Thymus (tissue), 14 donors: ENCODE measurements around the gene BAK1. TPM values are rescaled to one million over a fixed set of nuclear protein-coding genes. Genes with fewer than 3 reads are reported as not detected.

Source experiments
- DNase-seq, 9 donors: peaks; one replicate each; pipeline ENCODE4 v3.0.0-alpha.2; 2013; ENCODE audit warnings: low spot score in 9 of 9, low read depth in 6 of 9, missing footprints in 1 of 9
- H3K27ac ChIP-seq, 2 donors: one replicate each; pipeline ENCODE4 v1.5.1; 2013; ENCODE audit warnings: control low read depth in 1 of 2, low read depth in 1 of 2, low read length in 1 of 2, mild to moderate bottlenecking in 1 of 2, moderate library complexity in 1 of 2
- H3K27me3 ChIP-seq, 2 donors: one replicate each; pipeline ENCODE4 v1.5.1; 2013; ENCODE audit warnings: low read length in 1 of 2; ENCODE audit not compliant: control insufficient read depth in 2 of 2, insufficient read depth in 1 of 2
- H3K36me3 ChIP-seq, 2 donors: one replicate each; pipeline ENCODE4 v1.5.1; 2013; ENCODE audit warnings: low read length in 1 of 2, mild to moderate bottlenecking in 1 of 2, moderate library complexity in 1 of 2; ENCODE audit not compliant: control insufficient read depth in 2 of 2, insufficient read depth in 2 of 2
- H3K4me1 ChIP-seq, 2 donors: one replicate each; pipeline ENCODE4 v1.5.1; 2013; ENCODE audit warnings: low read length in 2 of 2; ENCODE audit not compliant: control insufficient read depth in 2 of 2, insufficient read depth in 2 of 2
- H3K4me3 ChIP-seq, 2 donors: one replicate each; pipeline ENCODE4 v1.5.1; 2013; ENCODE audit warnings: low read length in 2 of 2, control low read depth in 1 of 2, mild to moderate bottlenecking in 1 of 2
- H3K9me3 ChIP-seq, 2 donors: one replicate each; pipeline ENCODE4 v1.5.1; 2013; ENCODE audit warnings: low read length in 1 of 2, mild to moderate bottlenecking in 1 of 2; ENCODE audit not compliant: control insufficient read depth in 2 of 2, insufficient read depth in 1 of 2
- WGBS: extraction: QIAGEN DNeasy Blood & Tissue Kit; methylation state at CpG from one replicate; pipeline ENCODE4 v1.1.7; 2013; 5-methylcytosine and 5-hydroxymethylcytosine counted together
- long read RNA-seq, 10 donors: transcript quantifications; one replicate each; lab custom pipeline, GENCODE V29; 2026
- polyA plus RNA-seq: library from polyadenylated mRNA; stranded (reverse); fragments of 200-250 nt; gene quantifications from one replicate; pipeline ENCODE4 v1.2.3, GENCODE V29; 2013
- total RNA-seq: library from RNA; stranded (reverse); fragments of 120-200 nt; gene quantifications from one replicate; pipeline ENCODE4 v1.2.4, GENCODE V29; 2013
- donor health status: healthy.

BAK1 gene
- total RNA-seq: 12.8 TPM
- polyA plus RNA-seq: 25.6 TPM
- long read RNA-seq, donor 1, partial matches to known transcripts: 0 of 1 reads
- long read RNA-seq, donor 1, other reads (novel, unspliced or antisense): 0 of 1 reads
- long read RNA-seq, donor 2: 0 reads
- long read RNA-seq, donor 3, transcript BAK1-202 (6 exons, 2,136 nt): major isoform, 7 of 7 reads
- long read RNA-seq, donor 3, partial matches to known transcripts: 0 of 7 reads
- long read RNA-seq, donor 3, other reads (novel, unspliced or antisense): 0 of 7 reads
- long read RNA-seq, donor 4, transcript BAK1-202 (6 exons, 2,136 nt): major isoform, 7 of 7 reads
- long read RNA-seq, donor 4, partial matches to known transcripts: 0 of 7 reads
- long read RNA-seq, donor 4, other reads (novel, unspliced or antisense): 0 of 7 reads
- long read RNA-seq, donor 5, transcript BAK1-202 (6 exons, 2,136 nt): major isoform, 21 of 21 reads
- long read RNA-seq, donor 5, partial matches to known transcripts: 0 of 21 reads
- long read RNA-seq, donor 5, other reads (novel, unspliced or antisense): 0 of 21 reads
- long read RNA-seq, donor 6, transcript BAK1-202 (6 exons, 2,136 nt): major isoform, 8 of 8 reads
- long read RNA-seq, donor 6, partial matches to known transcripts: 0 of 8 reads
- long read RNA-seq, donor 6, other reads (novel, unspliced or antisense): 0 of 8 reads
- long read RNA-seq, donor 7, transcript BAK1-202 (6 exons, 2,136 nt): major isoform, 12 of 12 reads
- long read RNA-seq, donor 7, partial matches to known transcripts: 0 of 12 reads
- long read RNA-seq, donor 7, other reads (novel, unspliced or antisense): 0 of 12 reads
- long read RNA-seq, donor 8, partial matches to known transcripts: 0 of 3 reads
- long read RNA-seq, donor 8, other reads (novel, unspliced or antisense): 0 of 3 reads
- long read RNA-seq, donor 9, transcript BAK1-202 (6 exons, 2,136 nt): major isoform, 7 of 7 reads
- long read RNA-seq, donor 9, partial matches to known transcripts: 0 of 7 reads
- long read RNA-seq, donor 9, other reads (novel, unspliced or antisense): 0 of 7 reads
- long read RNA-seq, donor 10, transcript BAK1-202 (6 exons, 2,136 nt): major isoform, 6 of 6 reads
- long read RNA-seq, donor 10, partial matches to known transcripts: 0 of 6 reads
- long read RNA-seq, donor 10, other reads (novel, unspliced or antisense): 0 of 6 reads

- H3K27me3 ChIP-seq: no peaks in the 10 kb centered on the region
- H3K4me1 ChIP-seq: peaks cover 13 to 37% of the 10 kb centered on the region in 2 donors
- H3K9me3 ChIP-seq: no peaks in the 10 kb centered on the region
- H3K4me3 ChIP-seq: peak within 1 kb of the TSS; percentile 70 to 88
- peaks cover 22% of the 10 kb centered on the region in 2 donors for H3K36me3 ChIP-seq
- peak within 1 kb of the TSS; percentile 81 for H3K27ac ChIP-seq
- DNase-seq: peak in 8 of 9 donors; percentile 71 to 92 (median 80)
- 9% methylated on average over 24 of the region's 24 CpGs for WGBS
These were observed at the start of gene BAK1 for GRCh38 chr6:33579828-33580714. TSS of gene BAK1 (minus strand) at chr6:33580276. CDS start at chr6:33577604, 2,672 bp downstream.

GRCh38 chr6:33628401-33628964, 48.4 kb upstream of the BAK1 start:
- peaks cover 0 to 12% of the 10 kb centered on the region in 2 donors for H3K27me3 ChIP-seq
- no peaks in the 10 kb centered on the region for H3K9me3 ChIP-seq
- H3K36me3 ChIP-seq: peaks cover 8 to 17% of the 10 kb centered on the region in 2 donors
- H3K27ac ChIP-seq: peak overlapping the region in 1 of 2 donors; percentile 22
- H3K4me1 ChIP-seq: peaks cover 5 to 18% of the 10 kb centered on the region in 2 donors
- DNase-seq: no peak
- H3K4me3 ChIP-seq: no peak overlapping the region
- WGBS: 93% methylated on average over 7 of the region's 7 CpGs

DNA sequence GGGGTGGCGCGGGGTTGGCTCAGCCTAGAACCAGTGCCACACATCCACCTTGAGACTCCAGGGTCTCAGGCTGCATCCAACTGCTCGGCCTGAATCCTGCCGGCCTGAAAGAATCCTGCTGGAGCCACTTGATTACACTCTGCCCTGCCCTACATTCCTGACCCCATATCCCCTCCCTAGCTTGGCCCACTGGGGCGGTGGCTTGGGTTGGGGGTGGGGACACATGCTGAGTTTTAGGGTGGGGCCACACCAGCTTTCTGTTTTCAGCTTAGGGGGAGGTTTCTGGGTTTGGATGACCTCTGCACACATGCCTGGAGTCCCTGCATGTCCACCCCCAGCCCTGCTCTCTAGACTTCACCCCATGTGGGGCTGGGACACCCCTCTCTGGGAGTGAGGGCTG, 47.8 kb upstream of the BAK1 start:
- no peaks in the 10 kb centered on the region for H3K9me3 ChIP-seq
- H3K36me3 ChIP-seq: peaks cover 9 to 17% of the 10 kb centered on the region in 2 donors
- H3K4me1 ChIP-seq: peaks cover 0 to 19% of the 10 kb centered on the region in 2 donors
- no peak overlapping the region for H3K27ac ChIP-seq
- WGBS: 90% methylated on average over 5 of the region's 5 CpGs
- peaks cover 0 to 7% of the 10 kb centered on the region in 2 donors for H3K27me3 ChIP-seq
- no peak overlapping the region for H3K4me3 ChIP-seq
- DNase-seq: no peak

- no peak overlapping the region for H3K4me3 ChIP-seq
- H3K4me1 ChIP-seq: peaks cover 8 to 28% of the 10 kb centered on the region in 2 donors
- peaks cover 9 to 14% of the 10 kb centered on the region in 2 donors for H3K36me3 ChIP-seq
- H3K27me3 ChIP-seq: peaks cover 0 to 18% of the 10 kb centered on the region in 2 donors
- 97% methylated on average over 4 of the region's 4 CpGs for WGBS
- no peak overlapping the region for H3K27ac ChIP-seq
- H3K9me3 ChIP-seq: no peaks in the 10 kb centered on the region
- no peak for DNase-seq
These were observed 44.8 kb upstream of the BAK1 start for GRCh38 chr6:33624856-33625255.

DNA sequence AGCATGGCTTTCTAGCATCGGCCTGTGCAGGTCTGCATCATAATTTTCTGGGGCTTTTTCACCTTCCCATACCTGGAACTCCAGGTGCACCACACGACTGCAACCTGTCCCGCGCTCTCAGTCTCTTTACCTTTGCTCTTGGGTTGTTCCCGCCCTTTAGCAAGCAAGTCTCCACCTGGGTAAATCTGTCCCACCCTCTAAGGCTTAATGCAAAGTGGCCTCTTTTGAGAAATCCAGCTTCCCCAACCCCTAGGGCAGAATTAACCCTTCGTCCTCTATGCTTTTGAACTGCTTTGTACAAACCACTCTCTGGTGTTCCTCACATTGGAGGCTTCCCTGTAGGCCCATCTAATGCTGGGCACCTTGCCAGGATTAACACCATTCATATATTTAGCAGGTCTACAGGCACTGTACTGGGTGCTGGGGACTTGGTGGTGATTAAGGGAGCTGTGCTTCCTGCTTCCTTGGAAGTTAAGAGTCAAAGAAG, 43.9 kb upstream of the BAK1 start:
- WGBS: 90% methylated on average over 6 of the region's 6 CpGs
- peaks cover 0 to 18% of the 10 kb centered on the region in 2 donors for H3K27me3 ChIP-seq
- peaks cover 15 to 37% of the 10 kb centered on the region in 2 donors for H3K4me1 ChIP-seq
- peaks cover 9 to 14% of the 10 kb centered on the region in 2 donors for H3K36me3 ChIP-seq
- no peak overlapping the region for H3K4me3 ChIP-seq
- H3K9me3 ChIP-seq: no peaks in the 10 kb centered on the region
- no peak for DNase-seq
- H3K27ac ChIP-seq: no peak overlapping the region

DNA sequence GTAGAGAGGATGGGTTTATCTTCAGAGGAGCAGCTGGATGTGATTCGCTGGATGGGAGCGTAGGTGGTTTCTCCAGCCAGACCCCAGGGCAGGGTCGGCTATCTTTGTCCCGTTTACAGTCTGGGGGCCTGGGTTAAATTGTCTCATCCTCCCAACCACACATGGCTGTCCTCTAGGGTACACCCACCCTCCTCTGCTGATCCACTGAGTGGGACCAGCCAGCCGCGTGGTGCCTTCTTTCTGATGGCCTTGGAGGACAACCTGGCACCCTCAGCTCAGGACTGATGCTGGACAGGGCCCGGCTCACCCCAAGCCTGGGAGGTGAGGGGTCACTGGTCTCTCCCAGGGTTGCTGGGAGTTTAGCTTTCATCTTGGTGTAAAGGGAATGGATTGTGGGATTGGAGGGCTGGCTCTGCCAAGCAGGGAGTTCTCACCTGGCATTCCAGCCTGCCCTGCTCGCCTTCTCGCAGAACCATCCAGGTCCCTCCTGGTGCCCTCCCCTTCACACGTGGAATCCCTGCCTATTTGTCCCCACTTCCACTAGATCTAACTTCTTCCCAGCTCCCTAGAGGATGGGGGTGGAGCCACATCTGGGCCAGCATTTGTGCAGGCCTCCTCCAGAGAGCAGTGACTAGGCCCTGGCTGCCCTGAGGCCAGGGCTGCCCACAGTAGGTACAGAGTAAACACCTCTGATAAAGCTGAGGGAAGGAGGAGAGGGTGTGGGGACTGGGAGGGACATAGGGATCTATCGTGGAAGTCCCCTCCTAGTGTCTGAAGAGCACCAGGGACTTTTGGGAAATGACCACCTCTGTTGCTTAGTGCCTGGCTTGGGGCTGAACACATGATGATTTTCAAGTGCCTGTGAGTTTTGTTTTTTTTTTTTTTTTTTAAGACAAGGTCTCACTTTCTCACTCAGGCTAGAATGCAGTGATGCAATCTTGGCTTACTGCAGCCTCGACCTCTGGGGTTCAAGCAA, 42.7 kb upstream of the BAK1 start:
- Histone ChIP-seq H3K4me1 (peaks cover 15 to 41% of the 10 kb centered on the region in 2 donors), H3K27me3 (peaks cover 0 to 18% of the 10 kb centered on the region in 2 donors), H3K27ac (no peak overlapping the region), H3K4me3 (peak overlapping the region in 1 of 2 donors; percentile 70), H3K36me3 (peaks cover 9 to 12% of the 10 kb centered on the region in 2 donors), H3K9me3 (no peaks in the 10 kb centered on the region)
- DNase-seq: no peak
- WGBS: 87% methylated on average over 12 of the region's 12 CpGs

- peaks cover 15 to 44% of the 10 kb centered on the region in 2 donors for H3K4me1 ChIP-seq
- H3K4me3 ChIP-seq: peak overlapping the region; percentile 70 to 85
- H3K9me3 ChIP-seq: no peaks in the 10 kb centered on the region
- peak overlapping the region in 1 of 2 donors; percentile 89 for H3K27ac ChIP-seq
- WGBS: 17% methylated on average over 39 of the region's 39 CpGs
- peak in 4 of 9 donors; percentile 21 to 63 (median 34) for DNase-seq
- H3K27me3 ChIP-seq: peaks cover 0 to 18% of the 10 kb centered on the region in 2 donors
- peaks cover 9 to 10% of the 10 kb centered on the region in 2 donors for H3K36me3 ChIP-seq
These were observed 41.8 kb upstream of the BAK1 start for GRCh38 chr6:33621711-33622388.
